Esophagus squamous epithelium (tissue), 5 donors: ENCODE data around the gene SLC44A3. TPM values are rescaled to one million over a fixed set of nuclear protein-coding genes. Genes with fewer than 3 reads are reported as not detected.
A peak's percentile ranks its signal among the peaks of the same experiment; 100 is the strongest.

Experiments
- DNase-seq: peaks from one replicate; lab custom pipeline; 2025; lab: John Stamatoyannopoulos, UW
- H3K27ac ChIP-seq, 4 donors: fragments of 200-600 bp; sonication (generic); one replicate each; pipeline ENCODE4 v1.5.1; 2016 to 2019; ENCODE audit warnings: mild to moderate bottlenecking in 1 of 4
- H3K27me3 ChIP-seq, 4 donors: fragments of 200-600 bp; sonication (generic); 1 replicate in 3 of 4; 2 replicates in 1 of 4; pipeline versions ENCODE4 v1.5.1 to v1.6.0; 2017 to 2021; ENCODE audit warnings: antibody characterized with exemption in 1 of 4
- H3K36me3 ChIP-seq, 3 donors: fragments of 200-600 bp; sonication (generic); one replicate each; pipeline ENCODE4 v1.5.1; 2016 to 2019
- H3K4me1 ChIP-seq, 3 donors: fragments of 200-600 bp; sonication (generic); one replicate each; pipeline ENCODE4 v1.5.1; 2017 to 2019
- H3K4me3 ChIP-seq, 4 donors: fragments of 200-600 bp; sonication (generic); 1 replicate in 3 of 4; 2 replicates in 1 of 4; pipeline ENCODE4 v1.5.1; 2016 to 2019; ENCODE audit warnings: mild to moderate bottlenecking in 2 of 4, moderate library complexity in 1 of 4
- H3K9me3 ChIP-seq, 3 donors: fragments of 200-600 bp; sonication (generic); one replicate each; pipeline ENCODE4 v1.5.1; 2016 to 2019
- POLR2A ChIP-seq, 4 donors: fragments of 450-650 bp; IDR thresholded peaks; one replicate each; pipeline ENCODE4 v1.6.1; 2017; ENCODE audit warnings: antibody characterized with exemption in 4 of 4, mild to moderate bottlenecking in 4 of 4, moderate library complexity in 3 of 4
- WGBS, 2 donors: methylation state at CpG; one replicate each; pipeline ENCODE4 v1.1.5; 2018; 5-methylcytosine and 5-hydroxymethylcytosine counted together
- intact Hi-C: fragments of 100-400 bp; cut with DNase I; formaldehyde crosslinking; loops from one replicate; pipeline ENCODE4 v1.15.0; 2022
- total RNA-seq, 4 donors: library from RNA; depleted of rRNA; stranded (reverse); fragments of >200 nt; gene quantifications; one replicate each; pipeline ENCODE4 v1.1.0, GENCODE V29; 2016
- TF ChIP-seq, protein P1 (sequence below), 6 experiments: fragments of 450-650 bp in 4 of 6; fragments of 200-600 bp in 2 of 6; sonication (generic) in 2 of 6; IDR thresholded peaks; one replicate each; pipeline ENCODE4 v1.5.1; 2016 to 2019; ENCODE audit warnings: antibody characterized with exemption in 6 of 6, mild to moderate bottlenecking in 4 of 6, moderate library complexity in 4 of 6
- donor health status: DM: yes; HTN: yes; CAD: no.

The SLC44A3 gene
- total RNA-seq, 4 donors from 2014 or later, result 5.4 to 11.7 (median 9.4) TPM

GRCh38 chr1:94803517-94804441, 16.4 kb upstream of the SLC44A3 start:
- intact Hi-C loops, result loop anchor here (5.0 kb wide), 1 partner anchor 281 kb away; no protein-coding TSS in a partner anchor
- TF ChIP-seq, protein P1, sequence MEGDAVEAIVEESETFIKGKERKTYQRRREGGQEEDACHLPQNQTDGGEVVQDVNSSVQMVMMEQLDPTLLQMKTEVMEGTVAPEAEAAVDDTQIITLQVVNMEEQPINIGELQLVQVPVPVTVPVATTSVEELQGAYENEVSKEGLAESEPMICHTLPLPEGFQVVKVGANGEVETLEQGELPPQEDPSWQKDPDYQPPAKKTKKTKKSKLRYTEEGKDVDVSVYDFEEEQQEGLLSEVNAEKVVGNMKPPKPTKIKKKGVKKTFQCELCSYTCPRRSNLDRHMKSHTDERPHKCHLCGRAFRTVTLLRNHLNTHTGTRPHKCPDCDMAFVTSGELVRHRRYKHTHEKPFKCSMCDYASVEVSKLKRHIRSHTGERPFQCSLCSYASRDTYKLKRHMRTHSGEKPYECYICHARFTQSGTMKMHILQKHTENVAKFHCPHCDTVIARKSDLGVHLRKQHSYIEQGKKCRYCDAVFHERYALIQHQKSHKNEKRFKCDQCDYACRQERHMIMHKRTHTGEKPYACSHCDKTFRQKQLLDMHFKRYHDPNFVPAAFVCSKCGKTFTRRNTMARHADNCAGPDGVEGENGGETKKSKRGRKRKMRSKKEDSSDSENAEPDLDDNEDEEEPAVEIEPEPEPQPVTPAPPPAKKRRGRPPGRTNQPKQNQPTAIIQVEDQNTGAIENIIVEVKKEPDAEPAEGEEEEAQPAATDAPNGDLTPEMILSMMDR (IDR thresholded peaks at IDR 0.05), result no peak
- TF ChIP-seq POLR2A (IDR thresholded peaks at IDR 0.05), result no peak
- Histone ChIP-seq H3K4me1 (peaks cover 0 to 40% (median 10%) of the 10 kb centered on the region in 3 donors), H3K4me3 (no peak overlapping the region), H3K36me3 (no peaks in the 10 kb centered on the region), H3K9me3 (no peaks in the 10 kb centered on the region), H3K27me3 (no peaks in the 10 kb centered on the region), H3K27ac (peak overlapping the region in 3 of 4 donors; percentile 70 to 76 (median 75))
- 70% methylated on average over 6 to 8 of the region's 8 CpGs for WGBS, 2 donors
- DNase-seq, result no peak

DNA sequence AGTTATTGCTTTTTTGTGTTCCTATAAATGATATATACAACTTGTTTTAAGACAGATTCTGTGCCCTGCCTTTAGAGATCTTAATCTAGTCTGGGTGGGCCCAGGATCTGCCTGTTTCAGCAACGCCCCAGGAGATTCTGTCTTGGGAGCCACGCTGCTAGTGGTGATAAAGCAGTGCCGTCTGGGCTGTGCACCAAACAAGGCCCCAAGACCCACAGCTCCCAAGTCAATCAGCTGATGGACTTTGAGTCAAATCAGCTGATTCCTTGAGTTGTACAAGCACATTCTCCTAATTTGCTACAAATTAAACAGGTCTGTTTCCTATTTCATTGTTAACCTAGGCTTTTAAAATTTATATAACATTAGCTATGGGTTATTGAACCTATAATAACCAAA, 15.7 kb upstream of the SLC44A3 start:
- Histone ChIP-seq H3K4me1 (peaks cover 0 to 40% (median 10%) of the 10 kb centered on the region in 3 donors), H3K9me3 (no peaks in the 10 kb centered on the region), H3K36me3 (no peaks in the 10 kb centered on the region), H3K27me3 (no peaks in the 10 kb centered on the region), H3K27ac (peak overlapping the region in 3 of 4 donors; percentile 70 to 76 (median 75)), H3K4me3 (no peak overlapping the region)
- intact Hi-C loops, result loop anchor here (5.0 kb wide), 1 partner anchor 282 kb away; no protein-coding TSS in a partner anchor
- TF ChIP-seq, protein P1 (IDR thresholded peaks at IDR 0.05), result no peak
- no peak for TF ChIP-seq POLR2A (IDR thresholded peaks at IDR 0.05)
- WGBS, 2 donors, result 75 to 83% methylated on average over 3 of the region's 3 CpGs
- no peak for DNase-seq

- no peaks in the 10 kb centered on the region for H3K36me3 ChIP-seq
- DNase-seq, result no peak
- no peak overlapping the region for H3K4me3 ChIP-seq
- intact Hi-C loops, result no loop called here
- TF ChIP-seq POLR2A (IDR thresholded peaks at IDR 0.05), result no peak
- TF ChIP-seq, protein P1 (IDR thresholded peaks at IDR 0.05), result peak; percentile 88 to 99 (median 96)
- peaks cover 0 to 39% (median 10%) of the 10 kb centered on the region in 3 donors for H3K4me1 ChIP-seq
- 18 to 20% methylated on average over 4 of the region's 4 CpGs for WGBS, 2 donors
- no peaks in the 10 kb centered on the region for H3K9me3 ChIP-seq
- no peaks in the 10 kb centered on the region for H3K27me3 ChIP-seq
- H3K27ac ChIP-seq, result no peak overlapping the region
Measured at GRCh38 chr1:94805912-94806311, 14.2 kb upstream of the SLC44A3 start.

DNA sequence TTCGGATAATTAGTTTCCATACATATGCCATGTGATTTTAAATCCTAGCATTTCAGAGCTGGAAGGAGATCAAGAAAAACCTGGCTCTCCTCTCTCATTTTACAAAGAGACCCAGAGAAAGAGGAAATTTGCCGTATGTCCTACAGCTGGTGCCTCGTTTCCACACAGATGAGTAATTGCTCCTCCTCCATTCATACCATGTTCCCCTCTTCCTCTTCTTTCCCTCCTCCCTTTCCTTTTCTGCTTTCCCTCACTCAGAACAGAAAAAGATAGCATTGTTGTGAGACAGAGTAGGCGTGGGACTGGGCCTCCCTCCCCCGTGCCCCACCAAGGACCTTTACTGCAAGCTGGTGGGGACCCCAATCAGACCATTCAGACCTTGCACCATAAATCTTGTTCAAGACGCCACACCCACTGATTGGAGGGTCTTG, 13.7 kb upstream of the SLC44A3 start:
- no peak overlapping the region for H3K27ac ChIP-seq
- intact Hi-C loops, result no loop called here
- WGBS, 2 donors, result 34 to 42% methylated on average over 6 of the region's 6 CpGs
- H3K4me3 ChIP-seq, result no peak overlapping the region
- DNase-seq, result no peak
- no peaks in the 10 kb centered on the region for H3K36me3 ChIP-seq
- no peaks in the 10 kb centered on the region for H3K9me3 ChIP-seq
- H3K27me3 ChIP-seq, result no peaks in the 10 kb centered on the region
- TF ChIP-seq POLR2A (IDR thresholded peaks at IDR 0.05), result no peak
- TF ChIP-seq, protein P1 (IDR thresholded peaks at IDR 0.05), result no peak
- peaks cover 0 to 34% (median 10%) of the 10 kb centered on the region in 3 donors for H3K4me1 ChIP-seq
